Stimulated activated CD4-positive, alpha-beta T cell treated with anti-CD3 and anti-CD28 coated beads, Interleukin-15, amount 100 ng/mL, for 1 hour (primary cell): ENCODE results near the gene GOLPH3.

Source experiments
- DNase-seq, 2 donors: peaks; one replicate each; pipeline ENCODE4 v3.0.0-alpha.2; 2020; ENCODE audit warnings: low read depth in 1 of 2, low spot score in 1 of 2

GOLPH3 gene

GRCh38 chr5:32076699-32077695, 97.1 kb downstream of the GOLPH3 start:
- DNase-seq: no peak
